Right lobe of liver (tissue), 4 donors: ENCODE results near the gene PROX1.

Experiments
- CTCF ChIP-seq, 4 donors: fragments of 200-600 bp in 3 of 4; fragments of 450-650 bp in 1 of 4; IDR thresholded peaks; one replicate each; pipeline versions ENCODE4 v1.5.1 to v1.8.0; 2016 to 2022; ENCODE audit warnings: antibody characterized with exemption in 4 of 4, mild to moderate bottlenecking in 2 of 4
- POLR2A ChIP-seq: fragments of 450-650 bp; IDR thresholded peaks from one replicate; pipeline ENCODE4 v1.6.1; 2017; ENCODE audit warnings: antibody characterized with exemption, mild to moderate bottlenecking
- donor health status: DM: no; HTN: no; CAD: no.
- donor health status: DM: no; HTN: no; CAD: no.
- donor health status: DM: no; HTN: yes; CAD: no.

- TF ChIP-seq CTCF (IDR thresholded peaks at IDR 0.05) (no peak), POLR2A (peak; percentile 35)
Measured at GRCh38 chr1:213989002-213989855, 1.5 kb downstream of the PROX1 start.
